Measurements from ENCODE around the gene LAMB4. TPM values are rescaled to one million over a fixed set of nuclear protein-coding genes. Genes with fewer than 3 reads are reported as not detected.
"Not testable (repeated sequence)": the region's sequence is repeated elsewhere in the genome, so short reads cannot be mapped to it uniquely, and the experiment has no call there.

LAMB4 gene
- polyA plus RNA-seq, 4 donors: 0.12 to 3.5 (median 0.51) TPM

DNA sequence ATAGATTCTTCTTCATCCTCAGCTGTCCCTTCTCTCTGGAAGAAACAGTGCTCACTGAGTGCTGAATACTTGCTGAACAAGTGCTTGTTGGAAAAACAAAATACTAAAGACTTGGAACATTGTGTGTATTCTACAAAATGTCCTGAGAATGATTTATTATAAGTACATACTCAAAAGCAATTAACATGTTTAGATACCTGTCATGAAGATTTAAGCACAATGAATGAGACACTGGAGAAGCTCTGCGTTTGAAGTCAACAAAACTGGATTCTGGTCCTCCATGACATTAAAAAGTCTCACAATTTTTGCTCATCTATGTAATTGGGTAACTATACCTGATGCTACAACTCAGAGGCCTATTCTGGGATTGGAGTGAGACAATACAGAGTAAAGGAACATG is 92.4 kb downstream of the LAMB4 start:
- FAIRE-seq: no peak

DNA sequence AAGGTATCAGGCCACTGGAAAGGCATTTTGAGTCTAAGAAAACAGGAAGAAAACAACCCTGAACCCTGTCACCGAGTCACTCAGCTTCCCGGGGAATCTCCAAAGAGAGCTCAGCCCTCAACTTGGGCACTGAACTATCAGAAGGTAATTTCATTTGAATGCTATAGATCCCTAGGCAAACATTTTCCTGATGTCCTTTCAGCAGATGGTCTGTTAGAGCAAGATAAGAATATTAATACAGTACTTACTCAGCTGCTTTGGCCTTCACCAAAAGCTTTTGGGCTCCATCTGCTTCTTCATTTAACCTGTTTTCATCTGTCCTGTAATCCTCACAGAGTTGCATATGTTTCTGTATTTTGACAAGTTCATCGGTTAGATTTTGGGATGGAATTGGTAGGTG is 93.0 kb downstream of the LAMB4 start:
- FAIRE-seq (no peak), DNase-seq (no peak)
- Histone ChIP-seq H3K4me1 (ENCODE audit: control insufficient read depth in 3 of 3, insufficient read depth in 2 of 3, low read depth in 1 of 3, low read length in 2 of 3) (no peaks in the 10 kb centered on the region), H3K9me3 (ENCODE audit: control insufficient read depth in 2 of 2, insufficient read depth in 1 of 2, low read depth in 1 of 2, low read length in 1 of 2) (no peaks in the 10 kb centered on the region), H3K27ac (ENCODE audit: low read depth in 1 of 3, low read length in 2 of 3) (no peak overlapping the region), H3K36me3 (ENCODE audit: control insufficient read depth in 3 of 3, insufficient read depth in 2 of 3, low read depth in 1 of 3, low read length in 3 of 3) (no peaks in the 10 kb centered on the region), H3K4me3 (ENCODE audit: low read depth in 1 of 3, low read length in 3 of 3) (no peak overlapping the region), H3K27me3 (ENCODE audit: control insufficient read depth in 3 of 3, insufficient read depth in 3 of 3, low read length in 3 of 3) (no peaks in the 10 kb centered on the region)
- 65 to 74% (median 72%) methylated on average over 3 of the region's 3 CpGs for WGBS, 3 donors

More for the DNA sequence above, 92.4 kb downstream of the LAMB4 start:
- Histone ChIP-seq H3K27ac (ENCODE audit: low read depth in 1 of 3, low read length in 2 of 3) (no peak overlapping the region), H3K4me1 (ENCODE audit: control insufficient read depth in 3 of 3, insufficient read depth in 2 of 3, low read depth in 1 of 3, low read length in 2 of 3) (no peaks in the 10 kb centered on the region), H3K4me3 (ENCODE audit: low read depth in 1 of 3, low read length in 3 of 3) (no peak overlapping the region), H3K27me3 (ENCODE audit: control insufficient read depth in 3 of 3, insufficient read depth in 3 of 3, low read length in 3 of 3) (no peaks in the 10 kb centered on the region), H3K9me3 (ENCODE audit: control insufficient read depth in 2 of 2, insufficient read depth in 1 of 2, low read depth in 1 of 2, low read length in 1 of 2) (no peaks in the 10 kb centered on the region), H3K36me3 (ENCODE audit: control insufficient read depth in 3 of 3, insufficient read depth in 2 of 3, low read depth in 1 of 3, low read length in 3 of 3) (no peaks in the 10 kb centered on the region)
- DNase-seq: no peak
- WGBS, 3 donors: 75 to 86% (median 77%) methylated on average over 1 of the region's 1 CpG

DNA sequence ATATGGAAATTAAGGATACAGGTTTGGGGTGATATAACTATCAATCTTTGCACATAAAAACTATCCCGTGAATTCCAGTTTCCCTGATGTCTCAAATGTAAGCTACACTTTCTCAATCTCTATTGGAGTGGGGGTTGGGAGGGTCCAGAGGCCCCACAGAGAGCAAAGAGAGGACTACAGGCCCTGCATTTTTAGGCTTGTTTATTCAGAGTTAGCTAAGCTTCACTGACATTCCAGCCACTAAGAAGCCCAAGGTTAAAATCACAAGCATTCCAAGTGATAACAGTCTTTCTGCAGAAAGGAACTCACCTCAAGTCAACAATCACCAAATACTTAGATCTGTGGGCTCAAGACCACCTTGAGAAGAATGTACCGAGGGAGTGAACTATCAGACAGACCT is 95.6 kb downstream of the LAMB4 start:
- Histone ChIP-seq H3K27ac (ENCODE audit: low read depth in 1 of 3, low read length in 2 of 3) (no peak overlapping the region), H3K4me3 (ENCODE audit: low read depth in 1 of 3, low read length in 3 of 3) (no peak overlapping the region), H3K27me3 (ENCODE audit: control insufficient read depth in 3 of 3, insufficient read depth in 3 of 3, low read length in 3 of 3) (no peaks in the 10 kb centered on the region), H3K36me3 (ENCODE audit: control insufficient read depth in 3 of 3, insufficient read depth in 2 of 3, low read depth in 1 of 3, low read length in 3 of 3) (no peaks in the 10 kb centered on the region), H3K9me3 (ENCODE audit: control insufficient read depth in 2 of 2, insufficient read depth in 1 of 2, low read depth in 1 of 2, low read length in 1 of 2) (no peaks in the 10 kb centered on the region), H3K4me1 (ENCODE audit: control insufficient read depth in 3 of 3, insufficient read depth in 2 of 3, low read depth in 1 of 3, low read length in 2 of 3) (no peaks in the 10 kb centered on the region)
- no peak for FAIRE-seq
- WGBS, 3 donors: 84 to 88% (median 87%) methylated on average over 2 of the region's 2 CpGs
- DNase-seq: no peak

DNA sequence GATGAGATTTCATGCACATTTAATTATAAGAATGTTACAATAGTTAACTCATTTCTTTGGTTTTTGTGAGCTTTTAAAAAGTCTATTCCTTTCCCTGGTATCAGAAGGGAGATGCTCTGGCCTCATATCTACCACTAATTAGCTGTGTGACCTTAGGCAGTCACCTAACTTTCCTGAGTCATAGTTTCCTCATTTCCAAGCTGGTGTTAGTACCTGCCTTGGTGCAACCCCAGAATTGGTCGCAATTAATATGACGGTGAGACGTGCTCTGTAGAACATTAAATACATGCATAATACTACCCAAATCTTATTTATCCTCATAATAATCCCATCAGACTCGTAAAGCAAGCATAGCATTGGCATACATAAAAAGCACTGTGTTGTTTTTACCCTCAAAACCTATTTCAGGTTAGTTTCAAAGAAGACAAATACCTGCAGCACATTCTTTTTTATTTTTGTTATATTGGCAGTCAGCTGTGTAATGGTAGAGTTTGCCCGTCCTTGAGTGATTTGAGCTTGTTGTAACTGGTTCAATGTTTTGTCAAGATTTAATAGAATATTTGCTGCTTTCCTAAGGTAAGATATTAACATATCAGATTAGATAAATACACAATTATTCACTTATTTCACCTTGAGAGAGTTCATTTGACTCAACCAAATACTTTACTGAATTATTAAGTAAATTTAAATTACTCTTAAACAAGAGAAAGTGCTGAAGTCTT is 96.2 kb downstream of the LAMB4 start:
- WGBS, 3 donors: 85 to 94% (median 94%) methylated on average over 5 of the region's 5 CpGs
- H3K27ac ChIP-seq (ENCODE audit: low read depth in 1 of 3, low read length in 2 of 3): no peak overlapping the region
- no peak for FAIRE-seq

DNA sequence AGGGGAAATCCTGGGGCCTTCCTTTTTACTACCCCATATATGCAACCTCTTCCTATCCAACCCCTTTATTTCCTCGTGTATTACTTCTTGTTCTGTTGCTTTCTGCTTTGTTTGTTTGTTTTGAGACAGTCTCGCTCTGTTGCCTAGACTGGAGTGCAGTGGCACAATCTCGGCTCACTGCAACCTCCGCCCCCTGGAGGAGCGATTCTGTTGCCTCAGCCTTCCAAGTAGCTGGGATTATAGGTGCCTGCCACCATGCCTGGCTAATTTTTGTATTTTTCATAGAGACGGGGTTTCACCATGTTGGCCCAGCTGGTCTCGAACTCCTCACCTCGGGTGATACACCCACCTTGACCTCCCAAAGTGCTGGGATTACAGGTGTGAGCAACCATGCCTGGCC is 96.9 kb downstream of the LAMB4 start:
- H3K27ac ChIP-seq (ENCODE audit: low read depth in 1 of 3, low read length in 2 of 3): not testable (repeated sequence)
- WGBS, 3 donors: 82 to 85% (median 85%) methylated on average over 8 of the region's 8 CpGs

More for the DNA sequence above, 96.2 kb downstream of the LAMB4 start:
- Histone ChIP-seq H3K4me1 (ENCODE audit: control insufficient read depth in 3 of 3, insufficient read depth in 2 of 3, low read depth in 1 of 3, low read length in 2 of 3) (no peaks in the 10 kb centered on the region), H3K36me3 (ENCODE audit: control insufficient read depth in 3 of 3, insufficient read depth in 2 of 3, low read depth in 1 of 3, low read length in 3 of 3) (no peaks in the 10 kb centered on the region), H3K4me3 (ENCODE audit: low read depth in 1 of 3, low read length in 3 of 3) (no peak overlapping the region), H3K9me3 (ENCODE audit: control insufficient read depth in 2 of 2, insufficient read depth in 1 of 2, low read depth in 1 of 2, low read length in 1 of 2) (no peaks in the 10 kb centered on the region), H3K27me3 (ENCODE audit: control insufficient read depth in 3 of 3, insufficient read depth in 3 of 3, low read length in 3 of 3) (no peaks in the 10 kb centered on the region)
- DNase-seq: no peak

DNA sequence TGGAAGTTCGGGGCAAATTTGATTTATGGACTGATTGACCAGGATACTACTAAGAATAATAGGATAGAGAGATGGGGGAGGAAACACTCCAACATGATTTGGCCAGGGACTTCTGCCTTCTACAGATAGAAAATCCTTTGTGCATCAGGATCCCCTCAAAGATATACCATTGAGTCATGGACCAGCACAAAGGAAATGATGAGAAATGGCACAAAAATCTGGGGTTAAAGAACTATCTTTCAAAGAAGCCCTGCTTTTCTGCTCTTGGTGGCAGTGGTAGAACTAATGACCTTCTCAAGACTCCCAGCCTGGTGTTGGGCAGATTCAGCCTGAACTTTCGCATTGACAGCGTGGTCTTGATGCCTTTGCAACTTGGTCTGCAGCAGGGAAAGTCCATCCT is 99.6 kb downstream of the LAMB4 start:
- Histone ChIP-seq H3K4me3 (ENCODE audit: low read depth in 1 of 3, low read length in 3 of 3) (no peak overlapping the region), H3K4me1 (ENCODE audit: control insufficient read depth in 3 of 3, insufficient read depth in 2 of 3, low read depth in 1 of 3, low read length in 2 of 3) (no peaks in the 10 kb centered on the region), H3K9me3 (ENCODE audit: control insufficient read depth in 2 of 2, insufficient read depth in 1 of 2, low read depth in 1 of 2, low read length in 1 of 2) (no peaks in the 10 kb centered on the region), H3K27me3 (ENCODE audit: control insufficient read depth in 3 of 3, insufficient read depth in 3 of 3, low read length in 3 of 3) (no peaks in the 10 kb centered on the region), H3K36me3 (ENCODE audit: control insufficient read depth in 3 of 3, insufficient read depth in 2 of 3, low read depth in 1 of 3, low read length in 3 of 3) (no peaks in the 10 kb centered on the region), H3K27ac (ENCODE audit: low read depth in 1 of 3, low read length in 2 of 3) (no peak overlapping the region)
- FAIRE-seq (no peak), DNase-seq (no peak)
- 86 to 93% (median 91%) methylated on average over 3 of the region's 3 CpGs for WGBS, 3 donors

More for the DNA sequence above, 96.9 kb downstream of the LAMB4 start:
- FAIRE-seq; DNase-seq; H3K4me3 ChIP-seq (ENCODE audit: low read depth in 1 of 3, low read length in 3 of 3); H3K4me1 ChIP-seq (ENCODE audit: control insufficient read depth in 3 of 3, insufficient read depth in 2 of 3, low read depth in 1 of 3, low read length in 2 of 3); H3K9me3 ChIP-seq (ENCODE audit: control insufficient read depth in 2 of 2, insufficient read depth in 1 of 2, low read depth in 1 of 2, low read length in 1 of 2); H3K27me3 ChIP-seq (ENCODE audit: control insufficient read depth in 3 of 3, insufficient read depth in 3 of 3, low read length in 3 of 3); H3K36me3 ChIP-seq (ENCODE audit: control insufficient read depth in 3 of 3, insufficient read depth in 2 of 3, low read depth in 1 of 3, low read length in 3 of 3): not testable (repeated sequence)

DNA sequence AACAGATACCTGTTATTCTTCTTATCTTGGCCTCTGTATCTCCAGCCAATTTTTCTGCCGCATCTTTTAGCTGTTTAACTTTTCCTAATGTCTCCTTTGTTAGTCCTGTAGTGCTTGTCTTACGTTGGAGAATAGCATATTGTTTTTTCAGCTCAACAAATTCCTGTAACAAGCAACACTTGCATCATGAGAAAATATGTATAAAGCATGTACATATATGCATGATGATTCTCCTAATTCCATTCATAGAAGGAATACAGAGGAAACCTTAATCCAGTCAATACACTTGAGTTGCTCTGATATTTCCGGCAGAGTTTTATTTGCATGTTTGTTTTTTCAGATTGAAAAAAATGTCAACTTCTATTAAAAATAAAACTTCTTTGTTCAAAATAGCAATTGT is 101.1 kb downstream of the LAMB4 start:
- Histone ChIP-seq H3K27ac (ENCODE audit: low read depth in 1 of 3, low read length in 2 of 3) (no peak overlapping the region), H3K27me3 (ENCODE audit: control insufficient read depth in 3 of 3, insufficient read depth in 3 of 3, low read length in 3 of 3) (no peaks in the 10 kb centered on the region), H3K4me1 (ENCODE audit: control insufficient read depth in 3 of 3, insufficient read depth in 2 of 3, low read depth in 1 of 3, low read length in 2 of 3) (no peaks in the 10 kb centered on the region), H3K9me3 (ENCODE audit: control insufficient read depth in 2 of 2, insufficient read depth in 1 of 2, low read depth in 1 of 2, low read length in 1 of 2) (no peaks in the 10 kb centered on the region), H3K4me3 (ENCODE audit: low read depth in 1 of 3, low read length in 3 of 3) (no peak overlapping the region), H3K36me3 (ENCODE audit: control insufficient read depth in 3 of 3, insufficient read depth in 2 of 3, low read depth in 1 of 3, low read length in 3 of 3) (no peaks in the 10 kb centered on the region)
- DNase-seq: no peak
- WGBS, 3 donors: 88 to 90% (median 90%) methylated on average over 3 of the region's 3 CpGs
- FAIRE-seq: no peak

DNA sequence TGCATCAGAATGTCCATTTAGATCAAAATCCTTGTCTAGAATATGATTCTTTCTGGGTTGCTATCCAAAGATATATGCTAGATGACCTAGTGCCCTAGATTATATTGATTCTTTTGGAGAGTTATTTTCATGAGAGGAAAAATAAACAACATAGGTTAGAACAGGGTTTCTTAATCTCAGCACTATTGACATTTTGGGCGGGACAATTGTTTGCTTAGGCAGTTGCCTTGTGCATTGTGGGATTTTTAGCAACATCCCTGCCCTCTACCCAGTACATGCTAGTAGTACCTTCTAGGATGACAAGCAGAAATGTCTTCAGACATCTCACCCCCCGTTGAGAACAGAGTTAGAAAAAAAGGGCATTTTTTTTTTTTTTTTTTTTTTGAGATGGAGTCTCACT is 102.0 kb downstream of the LAMB4 start:
- no peaks in the 10 kb centered on the region for H3K36me3 ChIP-seq (ENCODE audit: control insufficient read depth in 3 of 3, insufficient read depth in 2 of 3, low read depth in 1 of 3, low read length in 3 of 3)
- DNase-seq: peak; percentile 11 to 45
- 21 to 55% (median 38%) methylated on average over 2 of the region's 2 CpGs for WGBS, 3 donors
- H3K27ac ChIP-seq (ENCODE audit: low read depth in 1 of 3, low read length in 2 of 3): no peak overlapping the region
- H3K4me1 ChIP-seq (ENCODE audit: control insufficient read depth in 3 of 3, insufficient read depth in 2 of 3, low read depth in 1 of 3, low read length in 2 of 3): no peaks in the 10 kb centered on the region
- H3K9me3 ChIP-seq (ENCODE audit: control insufficient read depth in 2 of 2, insufficient read depth in 1 of 2, low read depth in 1 of 2, low read length in 1 of 2): no peaks in the 10 kb centered on the region
- FAIRE-seq: no peak
- H3K27me3 ChIP-seq (ENCODE audit: control insufficient read depth in 3 of 3, insufficient read depth in 3 of 3, low read length in 3 of 3): no peaks in the 10 kb centered on the region
- H3K4me3 ChIP-seq (ENCODE audit: low read depth in 1 of 3, low read length in 3 of 3): no peak overlapping the region

DNA sequence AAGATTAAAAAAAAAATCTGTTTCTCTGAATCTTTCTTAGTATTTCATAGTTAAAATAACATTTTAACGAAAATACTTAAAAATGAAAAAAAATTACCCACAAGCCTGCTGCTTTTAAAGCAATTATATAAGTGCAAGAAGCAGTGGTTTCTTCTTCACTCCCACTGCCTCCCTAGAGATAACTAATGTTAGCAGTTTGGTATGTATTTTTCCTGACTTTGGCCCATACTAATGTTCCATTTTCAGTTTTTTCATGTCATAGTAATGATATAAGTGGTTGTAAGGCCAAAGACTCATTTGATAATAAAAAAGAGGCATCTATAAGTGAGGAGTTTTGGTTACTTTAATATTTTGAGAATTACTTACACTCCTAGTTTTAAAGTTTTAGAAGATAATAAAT is 102.9 kb downstream of the LAMB4 start:
- no peak overlapping the region for H3K27ac ChIP-seq (ENCODE audit: low read depth in 1 of 3, low read length in 2 of 3)
- H3K36me3 ChIP-seq (ENCODE audit: control insufficient read depth in 3 of 3, insufficient read depth in 2 of 3, low read depth in 1 of 3, low read length in 3 of 3): no peaks in the 10 kb centered on the region
- H3K9me3 ChIP-seq (ENCODE audit: control insufficient read depth in 2 of 2, insufficient read depth in 1 of 2, low read depth in 1 of 2, low read length in 1 of 2): no peaks in the 10 kb centered on the region
- H3K4me3 ChIP-seq (ENCODE audit: low read depth in 1 of 3, low read length in 3 of 3): no peak overlapping the region
- no peaks in the 10 kb centered on the region for H3K27me3 ChIP-seq (ENCODE audit: control insufficient read depth in 3 of 3, insufficient read depth in 3 of 3, low read length in 3 of 3)
- no peak for DNase-seq
- 60 to 98% (median 75%) methylated on average over 1 of the region's 1 CpG for WGBS, 3 donors
- no peaks in the 10 kb centered on the region for H3K4me1 ChIP-seq (ENCODE audit: control insufficient read depth in 3 of 3, insufficient read depth in 2 of 3, low read depth in 1 of 3, low read length in 2 of 3)
- no peak for FAIRE-seq

All from small intestine (tissue), 7 donors.